ENCODE data around the gene ECHS1. TPM values are rescaled to one million over a fixed set of nuclear protein-coding genes. Genes with fewer than 3 reads are reported as not detected.
"Not testable (repeated sequence)": the region's sequence is repeated elsewhere in the genome, so short reads cannot be mapped to it uniquely, and the experiment has no call there.

The ECHS1 gene
- total RNA-seq, 2 donors from 2014 or later = 58.5 to 86.0 TPM

GRCh38 chr10:133370030-133370786 lies 2.9 kb downstream of the ECHS1 start:
- DNase-seq (ENCODE audit: low spot score in 2 of 2) = no peak
- Mint-ChIP-seq H3K36me3 (peaks cover 0 to 6% of the 10 kb centered on the region in 2 donors), H3K27ac (no peak overlapping the region), H3K9me3 (no peaks in the 10 kb centered on the region)
- ATAC-seq = no peak

DNA sequence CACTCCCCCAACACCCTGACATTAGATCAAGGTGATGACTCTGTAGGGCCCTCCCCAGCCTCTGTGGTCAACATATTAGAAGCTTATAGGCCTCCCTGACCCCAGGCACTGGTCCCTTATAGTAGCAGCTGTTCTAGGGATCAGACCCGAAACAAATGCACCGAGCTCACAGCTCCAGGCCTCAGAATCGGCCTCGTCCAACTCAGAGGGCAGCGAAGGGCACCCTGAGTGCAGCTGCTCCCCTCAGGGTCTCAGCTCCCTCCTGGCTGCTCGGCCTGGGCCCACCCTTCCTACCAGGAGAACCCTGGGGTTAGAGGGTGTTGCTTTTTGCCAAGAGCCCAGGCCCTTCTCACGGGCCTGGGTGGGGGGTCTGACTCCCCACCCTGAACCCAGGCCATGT lies 5.0 kb downstream of the ECHS1 start:
- DNase-seq (ENCODE audit: low spot score in 2 of 2) (no peak), ATAC-seq (no peak)
- Mint-ChIP-seq H3K36me3 (peaks cover 0 to 6% of the 10 kb centered on the region in 2 donors), H3K9me3 (no peaks in the 10 kb centered on the region), H3K27ac (no peak overlapping the region)

DNA sequence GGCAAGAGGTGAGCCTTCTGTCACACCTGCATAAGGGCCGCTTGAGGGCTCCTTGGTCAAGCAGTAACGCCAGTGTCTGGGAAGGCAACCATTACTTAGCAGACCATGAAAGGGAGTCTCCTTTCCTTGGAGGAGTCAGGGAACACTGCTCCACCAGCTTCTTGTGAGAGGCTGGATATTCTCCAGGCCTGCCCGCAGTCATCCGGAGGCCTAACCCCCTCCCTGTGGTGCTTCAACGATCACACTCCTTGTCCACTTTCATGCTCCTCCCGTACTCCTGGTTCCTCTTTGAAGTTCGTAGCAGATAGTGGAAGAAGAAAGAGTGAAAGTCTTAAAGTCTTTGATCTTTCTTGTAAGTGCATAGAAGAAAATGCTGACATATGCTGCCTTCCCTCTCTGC lies 5.7 kb downstream of the ECHS1 start:
- not testable (repeated sequence) for H3K27ac Mint-ChIP-seq; H3K36me3 Mint-ChIP-seq; DNase-seq (ENCODE audit: low spot score in 2 of 2); ATAC-seq; H3K9me3 Mint-ChIP-seq

- Mint-ChIP-seq H3K27ac (no peak overlapping the region), H3K9me3 (no peaks in the 10 kb centered on the region), H3K36me3 (peaks cover 0 to 6% of the 10 kb centered on the region in 2 donors)
- ATAC-seq (no peak), DNase-seq (ENCODE audit: low spot score in 2 of 2) (no peak)
Observed at GRCh38 chr10:133366751-133367150, 6.4 kb downstream of the ECHS1 start.

DNA sequence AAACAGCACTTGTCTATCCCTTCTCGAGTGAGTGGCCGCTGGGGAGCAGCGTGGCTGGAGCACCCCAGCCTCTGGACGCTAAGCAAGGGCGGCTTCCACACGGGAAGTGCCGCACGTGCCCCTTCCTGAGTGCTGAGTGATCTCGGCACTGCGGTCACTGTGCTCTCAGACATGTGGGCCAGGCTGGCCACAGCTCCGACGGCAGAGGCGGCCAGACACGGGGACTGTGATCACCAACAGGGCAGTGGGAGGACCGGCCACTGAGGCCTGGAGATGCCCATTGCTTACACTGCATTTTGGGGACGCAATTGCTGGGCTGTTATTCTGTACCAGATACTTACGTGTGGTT lies 7.0 kb downstream of the ECHS1 start:
- Mint-ChIP-seq H3K9me3 (no peaks in the 10 kb centered on the region), H3K36me3 (peaks cover 0 to 6% of the 10 kb centered on the region in 2 donors), H3K27ac (no peak overlapping the region)
- ATAC-seq = no peak
- DNase-seq (ENCODE audit: low spot score in 2 of 2) = no peak

DNA sequence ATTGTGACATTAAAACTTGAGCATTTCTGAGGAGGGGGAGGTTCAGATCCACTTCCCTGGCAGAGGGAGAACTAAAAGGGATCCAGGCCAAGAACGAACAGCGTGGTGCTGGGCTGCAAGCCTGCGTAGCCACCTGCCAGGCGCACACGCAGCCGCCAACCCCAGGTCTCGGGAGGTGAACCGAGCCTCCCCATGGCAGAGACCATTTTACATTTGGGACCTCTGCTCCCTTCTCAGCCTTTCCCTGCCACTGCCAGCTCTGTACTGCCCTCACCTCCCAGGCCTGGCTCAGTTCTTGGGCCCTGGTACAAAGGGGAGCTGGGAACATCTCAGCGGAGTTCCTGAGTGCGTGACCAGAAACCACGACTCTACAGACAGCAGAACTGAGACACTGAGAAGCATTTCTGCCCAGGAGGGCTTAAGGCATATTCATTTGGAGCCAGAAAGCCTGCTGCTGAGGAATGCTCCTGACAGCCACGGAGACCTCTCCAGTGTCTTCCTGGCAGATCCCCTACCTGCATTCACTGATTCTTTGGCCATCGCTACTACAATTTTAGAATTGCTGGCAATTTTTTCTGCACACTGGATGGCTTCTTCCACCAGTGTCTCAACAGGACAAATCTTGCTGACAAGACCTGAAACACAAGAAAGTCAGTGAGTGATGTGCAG lies 7.6 kb downstream of the ECHS1 start:
- ATAC-seq (no peak), DNase-seq (ENCODE audit: low spot score in 2 of 2) (no peak)
- no peaks in the 10 kb centered on the region for H3K9me3 Mint-ChIP-seq
- peaks cover 0 to 6% of the 10 kb centered on the region in 2 donors for H3K36me3 Mint-ChIP-seq
- no peak overlapping the region for H3K27ac Mint-ChIP-seq

GRCh38 chr10:133364645-133365431 lies 8.3 kb downstream of the ECHS1 start:
- H3K27ac Mint-ChIP-seq = no peak overlapping the region
- no peak for ATAC-seq
- DNase-seq (ENCODE audit: low spot score in 2 of 2) = no peak
- no peaks in the 10 kb centered on the region for H3K9me3 Mint-ChIP-seq
- peaks cover 0 to 6% of the 10 kb centered on the region in 2 donors for H3K36me3 Mint-ChIP-seq

GRCh38 chr10:133362846-133363245 lies 10.3 kb downstream of the ECHS1 start:
- DNase-seq (ENCODE audit: low spot score in 2 of 2) (no peak), ATAC-seq (no peak)
- H3K9me3 Mint-ChIP-seq = no peaks in the 10 kb centered on the region
- no peak overlapping the region for H3K27ac Mint-ChIP-seq
- H3K36me3 Mint-ChIP-seq = peaks cover 0 to 2% of the 10 kb centered on the region in 2 donors

DNA sequence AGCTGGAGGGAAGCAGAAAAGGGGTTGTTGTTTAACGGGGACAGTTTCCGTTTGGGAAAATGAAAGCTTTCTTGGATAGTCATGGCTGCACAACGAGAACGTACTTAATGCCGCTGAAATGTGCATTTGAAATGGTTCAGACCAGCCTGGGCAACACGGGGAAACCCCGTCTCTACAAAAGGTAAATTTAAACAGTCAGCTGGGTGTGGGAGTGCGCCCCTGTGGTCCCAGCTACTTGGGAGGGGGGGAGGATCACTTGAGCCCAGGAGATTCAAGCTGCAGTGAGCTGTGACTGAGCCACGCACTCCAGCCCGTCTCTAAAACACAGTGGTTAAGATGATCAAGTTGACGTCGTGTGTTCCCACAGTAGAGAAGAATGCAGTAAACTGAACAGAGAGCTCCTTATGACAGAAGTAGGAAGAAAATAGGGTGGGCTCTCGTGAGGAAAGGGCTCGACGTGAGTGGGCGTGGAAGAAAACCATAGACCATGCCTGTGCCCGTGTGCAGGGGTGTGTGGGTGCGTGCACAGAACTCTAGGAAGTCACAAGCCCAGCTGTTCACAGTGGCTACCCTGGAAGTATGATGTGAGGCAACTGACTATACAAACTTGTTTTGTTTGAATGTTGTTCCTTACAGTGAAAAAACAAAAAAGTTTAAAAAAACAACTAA lies 11.2 kb downstream of the ECHS1 start:
- Mint-ChIP-seq H3K9me3 (no peaks in the 10 kb centered on the region), H3K27ac (peak overlapping the region in 1 of 2 donors; percentile 10), H3K36me3 (no peaks in the 10 kb centered on the region)
- DNase-seq (ENCODE audit: low spot score in 2 of 2) = no peak
- ATAC-seq = no peak

DNA sequence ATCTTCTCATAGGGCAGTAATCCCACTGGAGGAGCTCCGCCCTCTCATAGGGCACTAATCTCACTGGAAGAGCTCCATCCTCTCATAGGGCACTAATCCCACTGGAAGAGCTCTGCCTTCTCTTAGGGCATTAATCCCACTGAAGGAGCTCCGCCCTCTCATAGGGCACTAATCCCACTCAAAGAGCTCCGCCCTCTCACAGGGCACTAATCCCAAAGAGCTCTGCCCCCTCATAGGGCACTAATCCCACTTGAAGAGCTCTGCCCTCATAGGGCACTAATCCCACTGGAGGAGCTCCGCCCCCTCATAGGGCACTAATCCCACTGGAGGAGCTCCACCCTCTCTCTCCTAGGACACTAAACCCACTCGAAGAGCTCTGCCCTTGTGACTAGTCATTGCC lies 11.9 kb downstream of the ECHS1 start:
- no peak for ATAC-seq
- no peaks in the 10 kb centered on the region for H3K9me3 Mint-ChIP-seq
- H3K27ac Mint-ChIP-seq = no peak overlapping the region

DNA sequence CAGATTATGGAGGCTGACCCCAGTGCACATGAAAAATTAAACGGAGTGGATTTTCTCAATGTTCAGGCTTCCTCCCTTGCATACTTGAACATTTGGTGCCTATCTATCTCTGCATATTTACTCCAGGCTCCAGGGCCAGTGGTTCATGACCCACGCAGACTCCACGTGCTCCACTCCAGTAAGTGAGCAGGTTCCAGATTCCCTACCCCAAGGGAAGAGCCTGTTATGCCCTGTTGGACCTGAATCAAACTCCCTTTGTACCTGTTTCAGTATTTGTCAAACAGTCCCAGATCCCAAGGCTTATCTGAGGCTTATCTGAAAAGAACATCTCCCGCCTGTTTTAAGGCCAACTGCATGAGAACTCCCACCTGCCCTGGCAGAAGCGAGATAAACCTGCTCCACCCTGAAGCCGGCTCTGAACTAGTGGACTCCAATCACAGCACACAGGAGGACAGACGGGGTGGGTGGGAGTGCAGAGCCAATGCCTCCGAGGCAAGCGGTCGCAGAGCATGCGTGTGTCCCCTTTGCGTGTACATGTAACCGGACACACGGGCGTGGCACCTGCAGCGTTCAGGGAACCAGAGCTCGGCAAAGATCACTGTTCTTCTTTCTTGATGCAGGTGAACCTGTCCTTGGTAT lies 13.1 kb downstream of the ECHS1 start:
- no peak for DNase-seq (ENCODE audit: low spot score in 2 of 2)
- Mint-ChIP-seq H3K36me3 (no peaks in the 10 kb centered on the region), H3K9me3 (no peaks in the 10 kb centered on the region), H3K27ac (no peak overlapping the region)
- no peak for ATAC-seq

More for the DNA sequence above, 11.9 kb downstream of the ECHS1 start:
- no peak for DNase-seq (ENCODE audit: low spot score in 2 of 2)
- H3K36me3 Mint-ChIP-seq = no peaks in the 10 kb centered on the region

DNA sequence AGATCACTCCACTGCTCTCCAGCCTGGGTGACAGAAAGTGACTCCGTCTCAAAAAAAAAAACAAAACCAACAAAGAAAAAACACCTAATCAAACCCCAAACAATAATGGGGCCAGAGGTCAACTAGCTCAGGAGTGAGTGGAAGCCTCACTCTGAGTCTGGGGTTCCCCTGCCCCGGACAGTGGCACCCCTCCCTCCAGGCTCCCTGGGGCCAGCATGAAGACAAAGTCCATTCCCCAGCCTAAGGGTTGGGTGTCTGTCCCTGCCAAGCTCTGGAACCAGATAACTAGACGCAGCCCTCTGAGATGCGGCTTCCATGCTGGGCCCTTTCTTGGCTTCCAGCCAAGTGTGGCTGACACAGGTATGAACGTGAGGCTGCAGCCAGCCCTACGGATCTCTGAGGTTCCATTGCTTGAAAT lies 13.6 kb downstream of the ECHS1 start:
- ATAC-seq (no peak), DNase-seq (ENCODE audit: low spot score in 2 of 2) (no peak)
- H3K27ac Mint-ChIP-seq = no peak overlapping the region
- no peaks in the 10 kb centered on the region for H3K9me3 Mint-ChIP-seq
- H3K36me3 Mint-ChIP-seq = no peaks in the 10 kb centered on the region

DNA sequence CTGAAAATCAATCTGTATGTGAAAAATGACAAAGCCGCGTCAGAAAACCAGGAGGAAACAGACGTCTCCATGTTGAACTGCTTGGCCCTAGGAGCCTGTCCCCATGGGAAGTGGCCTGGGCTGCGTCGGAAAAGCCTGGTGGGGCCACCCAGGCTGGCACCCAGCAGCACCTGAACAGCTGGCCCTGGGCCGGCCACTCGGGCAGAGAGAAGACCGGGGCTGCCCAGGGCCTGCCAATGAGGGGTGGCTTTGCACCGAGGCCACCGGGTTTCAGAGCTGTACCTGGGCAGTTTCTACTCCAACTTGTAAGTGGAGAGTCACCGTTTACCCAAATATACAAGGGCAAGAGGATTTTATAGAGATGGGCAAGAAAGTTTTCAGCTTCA lies 14.2 kb downstream of the ECHS1 start:
- DNase-seq (ENCODE audit: low spot score in 2 of 2) (no peak), ATAC-seq (no peak)
- no peak overlapping the region for H3K27ac Mint-ChIP-seq
- no peaks in the 10 kb centered on the region for H3K36me3 Mint-ChIP-seq
- H3K9me3 Mint-ChIP-seq = no peaks in the 10 kb centered on the region

DNA sequence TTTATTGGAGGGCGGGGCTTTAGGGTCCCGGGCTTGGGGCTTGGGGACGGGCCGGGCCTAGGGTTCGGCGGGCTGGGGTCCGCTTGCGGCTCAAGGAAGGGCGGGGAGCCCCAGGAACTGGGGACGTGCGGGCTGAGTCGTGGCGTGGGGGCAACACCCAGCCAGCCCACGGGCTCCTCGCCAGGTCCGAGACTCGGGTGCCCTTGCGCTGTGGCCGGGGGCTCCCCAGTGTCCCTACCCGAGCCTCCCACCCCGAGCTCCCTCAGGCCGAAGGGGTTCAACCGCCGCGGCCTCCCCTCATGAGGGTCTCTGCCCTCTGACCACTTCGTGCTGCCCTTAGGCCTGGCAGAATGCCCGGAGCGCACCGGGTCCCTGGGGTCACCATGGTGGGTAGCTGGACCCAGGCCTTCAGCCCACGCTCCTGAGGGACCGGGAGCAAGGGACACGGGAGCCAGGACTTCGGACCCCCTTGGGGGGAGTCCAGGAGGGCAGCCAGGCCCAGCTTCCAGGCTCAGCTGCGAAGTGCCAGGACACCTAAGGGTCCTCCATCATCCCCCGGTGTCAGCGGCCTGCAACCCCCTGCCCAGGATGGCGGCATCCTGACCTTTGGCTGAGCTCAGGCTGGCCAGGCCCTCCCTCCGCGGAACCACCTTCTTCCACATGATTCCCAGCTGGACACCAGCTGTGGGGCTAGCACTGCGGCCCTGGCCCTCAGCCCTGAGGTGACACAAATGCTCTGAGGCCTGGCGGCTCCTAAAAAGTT lies 14.8 kb downstream of the ECHS1 start:
- DNase-seq (ENCODE audit: low spot score in 2 of 2) = peak in 1 of 2 donors; percentile 17
- ATAC-seq = no peak
- Mint-ChIP-seq H3K9me3 (no peaks in the 10 kb centered on the region), H3K36me3 (no peaks in the 10 kb centered on the region), H3K27ac (no peak overlapping the region)

DNA sequence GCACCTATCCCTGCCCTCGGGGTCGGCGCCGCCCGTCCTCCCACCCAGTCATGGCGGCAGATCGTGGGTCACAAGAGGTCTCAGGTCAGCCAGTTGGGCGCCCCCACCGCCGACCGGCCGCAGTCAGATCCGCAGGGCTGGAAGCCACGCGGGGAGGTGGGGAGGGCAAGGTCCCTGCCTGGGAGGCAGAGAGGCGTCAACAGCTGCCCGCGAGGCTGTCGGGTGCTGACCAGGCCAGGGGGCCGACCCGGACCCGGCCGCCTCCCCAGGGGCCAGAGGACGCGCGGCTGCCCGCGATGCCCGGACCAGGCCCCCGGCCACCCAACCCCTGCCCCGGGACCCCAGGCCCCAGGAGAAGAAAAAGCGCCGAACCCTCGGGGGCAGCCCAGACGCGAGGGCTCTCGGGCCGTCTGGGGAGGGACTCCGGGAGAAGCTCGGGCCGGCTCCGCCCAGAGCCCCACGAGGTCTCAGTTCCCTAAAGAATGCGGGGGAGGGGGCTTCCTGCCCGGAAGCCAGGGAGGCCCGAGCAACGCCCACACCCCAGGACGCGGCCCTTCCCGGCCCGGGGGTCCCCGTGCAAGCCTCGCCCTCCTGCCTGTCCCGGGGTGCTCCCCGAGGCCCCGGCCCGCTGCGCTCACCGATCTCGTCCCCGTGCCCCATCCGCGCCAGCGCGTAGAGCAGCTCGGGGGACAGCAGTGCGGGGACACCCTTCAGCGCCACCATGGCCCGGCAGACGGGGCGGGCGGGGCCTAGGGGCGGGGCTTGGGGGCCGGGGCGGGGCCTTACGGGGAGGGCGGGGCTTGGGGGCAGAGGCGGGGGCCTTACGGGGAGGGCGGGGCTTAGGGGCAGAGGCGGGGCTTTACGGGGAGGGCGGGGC lies 15.6 kb downstream of the ECHS1 start, which contains the start of gene FUOM:
Gene FUOM, minus strand, starts transcription at position 735 of the 877 bp plus-strand sequence. Its CDS starts 12 bp downstream, at position 723.
- peak within 1 kb of the TSS in 1 of 2 donors; percentile 68 for H3K27ac Mint-ChIP-seq
- ATAC-seq = peak; percentile 85 to 89
- no peaks in the 10 kb centered on the region for H3K9me3 Mint-ChIP-seq
- peak; percentile 71 to 86 for DNase-seq (ENCODE audit: low spot score in 2 of 2)
- H3K36me3 Mint-ChIP-seq = no peaks in the 10 kb centered on the region

Data from activated naive CD4-positive, alpha-beta T cell treated with anti-CD3 and anti-CD28 coated beads, Interleukin-2, amount 50 U/mL, for 72 hours (primary cell).